Measurements from ENCODE around the gene MLLT1. TPM values are rescaled to one million over a fixed set of nuclear protein-coding genes. Genes with fewer than 3 reads are reported as not detected.

Gene MLLT1
- total RNA-seq, 1 donor from 2014 or later, result 8.6 TPM

GRCh38 chr19:6226012-6226411, 53.8 kb downstream of the MLLT1 start:
- DNase-seq (ENCODE audit: low spot score in 2 of 2), result peak in 1 of 2 donors; percentile 17
- FAIRE-seq, result no peak

GRCh38 chr19:6225232-6225865, 54.4 kb downstream of the MLLT1 start:
- peak in 1 of 2 donors; percentile 26 for DNase-seq (ENCODE audit: low spot score in 2 of 2)

GRCh38 chr19:6224308-6224675, 55.5 kb downstream of the MLLT1 start:
- no peak for FAIRE-seq
- peak in 1 of 2 donors; percentile 17 for DNase-seq (ENCODE audit: low spot score in 2 of 2)

More at GRCh38 chr19:6225232-6225865, 54.4 kb downstream of the MLLT1 start:
- FAIRE-seq, result no peak

- DNase-seq (ENCODE audit: low spot score in 2 of 2), result no peak
- FAIRE-seq, result no peak
These were observed 56.1 kb downstream of the MLLT1 start for GRCh38 chr19:6223461-6224307.

- FAIRE-seq (no peak), DNase-seq (ENCODE audit: low spot score in 2 of 2) (no peak)
These were observed 56.9 kb downstream of the MLLT1 start for GRCh38 chr19:6222884-6223283.

- no peak for DNase-seq (ENCODE audit: low spot score in 2 of 2)
- no peak for FAIRE-seq
These were observed 57.7 kb downstream of the MLLT1 start for GRCh38 chr19:6221878-6222746.

- DNase-seq (ENCODE audit: low spot score in 2 of 2) (no peak), FAIRE-seq (no peak)
These were observed 58.4 kb downstream of the MLLT1 start for GRCh38 chr19:6221220-6221877.

GRCh38 chr19:6220385-6221191, 59.2 kb downstream of the MLLT1 start:
- DNase-seq (ENCODE audit: low spot score in 2 of 2), result peak in 1 of 2 donors; percentile 68
- no peak for FAIRE-seq

GRCh38 chr19:6219586-6220290, 60.0 kb downstream of the MLLT1 start:
- FAIRE-seq (no peak), DNase-seq (ENCODE audit: low spot score in 2 of 2) (no peak)

- DNase-seq (ENCODE audit: low spot score in 2 of 2), result no peak
- no peak for FAIRE-seq
These were observed 60.6 kb downstream of the MLLT1 start for GRCh38 chr19:6219147-6219525.

GRCh38 chr19:6218491-6219146, 61.2 kb downstream of the MLLT1 start:
- DNase-seq (ENCODE audit: low spot score in 2 of 2) (peak; percentile 94 to 98), FAIRE-seq (no peak)

- DNase-seq (ENCODE audit: low spot score in 2 of 2) (no peak), FAIRE-seq (no peak)
These were observed 61.9 kb downstream of the MLLT1 start for GRCh38 chr19:6217752-6218334.

- FAIRE-seq (no peak), DNase-seq (ENCODE audit: low spot score in 2 of 2) (peak; percentile 64 to 78)
These were observed 62.6 kb downstream of the MLLT1 start for GRCh38 chr19:6216996-6217751.

- DNase-seq (ENCODE audit: low spot score in 2 of 2) (peak in 1 of 2 donors; percentile 29), FAIRE-seq (no peak)
These were observed 63.4 kb downstream of the MLLT1 start for GRCh38 chr19:6216236-6216995.

- DNase-seq (ENCODE audit: low spot score in 2 of 2), result peak in 1 of 2 donors; percentile 33
- FAIRE-seq, result no peak
These were observed 64.0 kb downstream of the MLLT1 start for GRCh38 chr19:6215701-6216235.

- FAIRE-seq (no peak), DNase-seq (ENCODE audit: low spot score in 2 of 2) (peak; percentile 28 to 32)
These were observed 64.8 kb downstream of the MLLT1 start for GRCh38 chr19:6214881-6215541.

Data from frontal cortex (tissue), 4 donors.